AG10803 (cell line): Measurements from ENCODE around the gene LTBP1.

Experiments used
- DNase-seq: peaks from one replicate; pipeline ENCODE4 v3.0.0; 2010; ENCODE audit warnings: low read depth
- H3K4me3 ChIP-seq: 2 replicates; pipeline ENCODE4 v1.5.1; 2011; ENCODE audit warnings: mild to moderate bottlenecking, low read length, control low read depth
- CTCF ChIP-seq: conservative IDR thresholded peaks from 2 replicates; pipeline ENCODE4 v1.5.1; 2011; ENCODE audit warnings: mild to moderate bottlenecking, low read length, control low read depth, inconsistent platforms

Gene LTBP1

GRCh38 chr2:33318456-33318855 lies 371.7 kb downstream of the LTBP1 start:
- no peak for DNase-seq
- no peak for TF ChIP-seq CTCF
- H3K4me3 ChIP-seq = no peak overlapping the region

DNA sequence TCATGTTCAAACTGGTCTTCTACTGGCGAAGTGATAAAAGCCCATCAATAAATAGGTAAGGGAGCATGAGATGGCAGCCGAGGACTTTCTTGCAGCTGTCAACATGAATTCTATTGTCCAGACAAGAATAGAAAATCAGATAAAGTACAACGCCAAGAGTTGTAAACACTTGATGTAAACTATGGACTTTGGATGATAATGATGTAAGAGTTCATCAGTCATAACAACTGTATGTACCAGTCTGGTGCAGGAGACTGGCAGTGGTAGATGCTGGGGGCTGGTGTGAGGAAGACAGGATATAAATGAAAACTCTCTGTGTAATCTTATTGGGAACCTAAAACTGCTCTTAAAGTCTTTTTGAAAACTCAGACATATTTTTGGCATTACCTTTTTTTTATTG lies 373.8 kb downstream of the LTBP1 start:
- no peak for DNase-seq
- no peak overlapping the region for H3K4me3 ChIP-seq
- no peak for TF ChIP-seq CTCF

DNA sequence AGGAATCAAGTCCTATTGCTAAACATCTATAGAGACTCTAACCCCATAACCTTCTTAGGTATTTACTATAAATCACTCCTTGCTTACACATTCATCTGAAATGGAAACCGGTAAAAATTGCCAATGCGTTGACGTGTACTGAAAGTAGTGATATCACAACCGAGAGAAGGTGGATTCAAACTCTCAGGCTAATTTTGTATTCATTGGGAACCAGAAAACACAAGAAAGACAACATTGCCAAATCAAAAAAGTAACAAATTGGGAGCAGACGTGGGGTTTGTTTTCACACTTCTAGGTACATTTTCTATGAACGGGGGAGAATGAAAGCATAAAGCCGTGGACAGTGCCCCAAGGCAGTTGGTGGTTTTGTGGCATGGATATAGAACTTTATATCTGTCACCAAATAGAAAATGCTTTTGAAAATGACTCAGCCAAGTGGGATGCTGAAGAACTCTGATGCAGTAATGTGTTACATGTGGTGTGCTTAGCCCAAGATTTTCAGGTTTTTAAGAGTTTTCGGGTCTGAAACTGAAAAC lies 374.6 kb downstream of the LTBP1 start:
- DNase-seq = peak; percentile 90
- no peak for TF ChIP-seq CTCF

DNA sequence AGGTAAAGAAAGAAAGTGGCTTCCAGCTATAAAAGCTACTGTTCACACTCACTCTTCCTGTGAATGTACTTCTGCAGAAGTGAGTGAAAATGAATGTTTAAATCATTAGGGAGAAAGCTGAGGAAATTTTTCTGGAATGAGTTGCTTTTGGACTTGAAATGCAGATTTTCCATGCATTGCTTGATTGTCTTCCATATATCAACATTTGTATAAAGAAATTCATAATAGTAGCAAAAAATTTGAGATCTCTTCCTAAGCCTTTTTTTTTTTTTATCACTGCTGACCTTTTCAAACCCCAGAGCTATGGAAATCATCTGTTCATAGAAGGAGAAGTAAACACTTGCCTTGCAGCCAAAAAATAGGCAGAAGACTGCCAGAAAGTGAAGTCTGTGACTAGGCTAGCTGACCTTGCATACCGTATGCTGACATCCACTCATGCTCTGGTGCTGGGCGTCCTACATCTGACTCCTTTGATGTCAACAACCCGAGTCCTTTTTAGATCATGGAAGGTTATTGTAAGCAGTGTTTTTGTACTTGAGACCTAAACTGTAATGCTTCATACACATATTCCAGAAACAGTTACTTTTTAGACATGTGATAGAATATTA lies 375.2 kb downstream of the LTBP1 start:
- no peak for TF ChIP-seq CTCF
- H3K4me3 ChIP-seq = no peak overlapping the region
- peak; percentile 78 for DNase-seq

More for the DNA sequence above, 374.6 kb downstream of the LTBP1 start:
- peak overlapping the region; percentile 23 for H3K4me3 ChIP-seq

- DNase-seq = no peak
- no peak overlapping the region for H3K4me3 ChIP-seq
- no peak for TF ChIP-seq CTCF
These were observed 375.9 kb downstream of the LTBP1 start for GRCh38 chr2:33322612-33323011.

DNA sequence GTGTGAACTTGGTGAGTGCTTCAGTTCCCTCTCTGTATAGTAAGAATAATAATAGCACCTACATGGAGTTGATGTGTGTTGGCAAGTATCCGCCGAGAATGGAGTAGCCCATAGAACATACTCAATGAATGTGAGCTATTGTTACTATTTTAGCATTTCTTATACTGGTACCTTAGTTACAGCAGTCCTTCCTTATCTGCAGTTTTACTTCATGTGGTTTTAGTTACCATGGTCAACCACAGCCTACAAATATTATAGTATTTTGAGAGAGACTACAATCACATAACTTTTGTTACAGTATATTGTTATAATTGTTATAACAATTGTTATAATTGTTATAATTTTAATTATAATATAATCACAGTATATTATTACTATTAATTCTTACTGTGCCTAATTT lies 377.2 kb downstream of the LTBP1 start:
- TF ChIP-seq CTCF = no peak
- DNase-seq = no peak
- H3K4me3 ChIP-seq = no peak overlapping the region

GRCh38 chr2:33326100-33326499 lies 379.3 kb downstream of the LTBP1 start:
- no peak for DNase-seq
- no peak overlapping the region for H3K4me3 ChIP-seq
- no peak for TF ChIP-seq CTCF
